Measurements from ENCODE around the gene NCK1. TPM values are rescaled to one million over a fixed set of nuclear protein-coding genes. Genes with fewer than 3 reads are reported as not detected.

Gene NCK1
- total RNA-seq, 2 experiments from 2014 or later: 31.9 to 34.7 TPM

- DNase-seq: peak; percentile 62
- Mint-ChIP-seq H3K4me1 (ENCODE audit: low read depth) (peaks cover 24% of the 10 kb centered on the region), H3K27ac (peak overlapping the region; percentile 70), H3K4me3 (peak overlapping the region; percentile 81), H3K27me3 (peaks cover 30% of the 10 kb centered on the region), H3K36me3 (ENCODE audit: low read depth) (peaks cover 10% of the 10 kb centered on the region), H3K9me3 (peaks cover 9% of the 10 kb centered on the region)
- ChIA-PET POLR2A (no interaction called here), CTCF (interaction anchor here (1.2 kb wide), 1 partner anchor 194 kb away, joined by 7 read pairs; no protein-coding TSS in a partner anchor)
- intact Hi-C loops (cut with micrococcal nuclease): loop anchor here (2.0 to 10.0 kb wide), 2 partner anchors 45 to 67 kb away; partner anchors contain the start of genes NCK1 and STAG1
- no peak for TF ChIP-seq CTCF (IDR thresholded peaks at IDR 0.05)
- ATAC-seq: peak; percentile 22
Measured at GRCh38 chr3:136819392-136819730, 42.6 kb upstream of the NCK1 start.

DNA sequence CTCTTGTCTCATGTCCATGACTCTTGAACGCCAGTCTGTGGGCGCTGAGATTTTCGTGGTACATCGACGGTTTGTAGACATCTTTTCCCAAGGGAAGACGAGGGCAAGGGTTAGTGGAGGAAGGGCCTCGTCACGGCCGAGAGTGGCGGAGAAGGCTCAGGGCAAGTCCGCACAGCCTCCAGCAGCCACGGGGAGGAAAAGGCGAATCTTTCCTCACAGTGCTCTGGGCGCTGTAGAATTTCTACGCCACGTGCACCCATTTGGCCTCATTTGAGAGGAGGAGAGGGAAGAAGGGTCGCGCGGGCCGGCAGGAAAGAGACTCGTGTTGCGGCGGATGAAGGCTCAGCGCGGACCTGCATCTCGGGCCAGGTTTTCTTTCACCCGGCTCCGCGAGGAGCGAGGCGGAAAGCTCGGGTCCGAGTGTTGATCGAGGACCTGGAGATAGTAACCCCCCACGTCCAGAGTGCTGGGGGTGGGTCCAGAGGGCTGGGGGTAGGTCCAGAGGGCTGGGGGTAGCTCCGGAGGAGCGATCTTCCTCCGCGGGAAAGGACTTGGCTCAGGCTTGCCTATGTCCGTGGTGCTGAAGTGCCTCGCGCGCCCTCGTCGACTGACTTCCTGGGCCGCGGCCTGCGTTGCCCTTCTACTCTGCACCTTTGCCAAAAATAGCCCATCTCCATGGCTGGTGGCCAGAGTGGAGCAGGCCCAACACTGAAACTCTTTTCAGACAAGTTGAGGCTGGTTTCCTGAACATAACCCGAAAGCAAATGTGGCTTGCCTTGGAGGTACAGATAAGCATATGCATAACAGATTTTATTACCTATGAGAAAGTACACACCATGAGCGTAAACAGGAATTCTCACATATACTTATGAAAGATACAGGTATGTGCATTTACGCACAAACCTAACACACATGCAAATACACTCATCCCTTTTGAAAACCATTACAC, 42.0 kb upstream of the NCK1 start:
- DNase-seq (peak; percentile 49), ATAC-seq (peak; percentile 12)
- Mint-ChIP-seq H3K36me3 (ENCODE audit: low read depth) (peaks cover 10% of the 10 kb centered on the region), H3K4me3 (peak overlapping the region; percentile 81), H3K4me1 (ENCODE audit: low read depth) (peaks cover 24% of the 10 kb centered on the region), H3K9me3 (peaks cover 9% of the 10 kb centered on the region), H3K27me3 (peaks cover 30% of the 10 kb centered on the region), H3K27ac (peak overlapping the region; percentile 70)
- intact Hi-C loops (cut with micrococcal nuclease): loop anchor here (2.0 to 10.0 kb wide), 2 partner anchors 45 to 67 kb away; partner anchors contain the start of genes NCK1 and STAG1
- no peak for TF ChIP-seq CTCF (IDR thresholded peaks at IDR 0.05)
- ChIA-PET CTCF (interaction anchor here (0.8 kb wide), 1 partner anchor 194 kb away, joined by 3 read pairs; no protein-coding TSS in a partner anchor), POLR2A (interaction anchor here (0.5 to 1.1 kb wide), 3 partner anchors 60 to 259 kb away, joined by 3 read pairs; no protein-coding TSS in a partner anchor)

DNA sequence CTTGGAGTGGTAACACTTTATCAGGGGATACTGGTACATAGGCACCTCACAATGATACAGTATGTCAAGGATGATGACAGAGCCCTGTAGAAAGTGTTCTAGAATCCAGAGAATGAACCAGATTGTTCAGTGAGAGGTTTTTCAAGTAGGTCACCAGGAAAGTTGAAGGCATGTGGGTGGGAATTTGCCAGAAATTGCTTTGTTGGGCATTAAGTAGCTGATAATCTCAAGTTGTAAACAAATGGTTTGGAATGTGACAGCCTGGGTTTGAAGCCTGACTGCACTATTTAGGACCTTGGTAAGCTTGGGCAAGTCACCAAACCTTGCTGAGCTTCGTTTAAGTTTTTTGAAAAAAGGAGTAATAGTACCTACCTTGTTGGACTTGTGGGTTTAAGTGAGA, 30.5 kb upstream of the NCK1 start:
- no peaks in the 10 kb centered on the region for H3K9me3 Mint-ChIP-seq
- H3K27me3 Mint-ChIP-seq: peaks cover 17% of the 10 kb centered on the region
- ChIA-PET POLR2A (interaction anchor here (1.1 to 1.3 kb wide), 2 partner anchors 17 to 30 kb away, joined by 3 to 4 read pairs; no protein-coding TSS in a partner anchor), CTCF (no interaction called here)
- no peak for TF ChIP-seq CTCF (IDR thresholded peaks at IDR 0.05)
- H3K4me3 Mint-ChIP-seq: no peak overlapping the region
- no peaks in the 10 kb centered on the region for H3K4me1 Mint-ChIP-seq (ENCODE audit: low read depth)
- H3K36me3 Mint-ChIP-seq (ENCODE audit: low read depth): no peaks in the 10 kb centered on the region
- H3K27ac Mint-ChIP-seq: no peak overlapping the region
- DNase-seq (no peak), ATAC-seq (no peak)
- intact Hi-C loops (cut with micrococcal nuclease): no loop called here

GRCh38 chr3:136835089-136835812, 26.8 kb upstream of the NCK1 start:
- no peak for TF ChIP-seq CTCF (IDR thresholded peaks at IDR 0.05)
- CTCF ChIA-PET: no interaction called here
- Mint-ChIP-seq H3K4me1 (ENCODE audit: low read depth) (peaks cover 17% of the 10 kb centered on the region), H3K4me3 (no peak overlapping the region), H3K27ac (no peak overlapping the region), H3K27me3 (peaks cover 8% of the 10 kb centered on the region), H3K36me3 (ENCODE audit: low read depth) (peaks cover 3% of the 10 kb centered on the region), H3K9me3 (no peaks in the 10 kb centered on the region)
- no peak for ATAC-seq
- POLR2A ChIA-PET: interaction anchor here (0.6 kb wide), 1 partner anchor 50 kb away, joined by 3 read pairs; no protein-coding TSS in a partner anchor
- DNase-seq: no peak
- intact Hi-C loops (cut with micrococcal nuclease): no loop called here
